HEK293 (cell line): Measurements from ENCODE around the gene ARHGEF28.

Source experiments
- ATF2 ChIP-seq: fragments of 450-650 bp; formaldehyde crosslinking; IDR thresholded peaks from 2 replicates; pipeline ENCODE4 v1.5.1; 2016; ENCODE audit warnings: missing biosample characterization, missing genetic modification characterization, low read depth
- CTCF ChIP-seq: fragments of 450-650 bp; formaldehyde crosslinking; IDR thresholded peaks from 2 replicates; pipeline ENCODE4 v1.5.1; 2016; ENCODE audit warnings: missing biosample characterization, missing genetic modification characterization
- KLF16 ChIP-seq: fragments of 450-650 bp; formaldehyde crosslinking; IDR thresholded peaks from 2 replicates; pipeline ENCODE4 v1.5.1; 2017; ENCODE audit warnings: missing biosample characterization, missing genetic modification characterization
- MYNN ChIP-seq: fragments of 450-650 bp; formaldehyde crosslinking; IDR thresholded peaks from 2 replicates; pipeline ENCODE4 v1.5.1; 2016; ENCODE audit warnings: missing biosample characterization, missing genetic modification characterization, borderline replicate concordance
- REST ChIP-seq: fragments of 450-650 bp; formaldehyde crosslinking; IDR thresholded peaks from 2 replicates; pipeline ENCODE4 v1.5.1; 2016; ENCODE audit warnings: missing biosample characterization, missing genetic modification characterization
- YY1 ChIP-seq: fragments of 450-650 bp; formaldehyde crosslinking; IDR thresholded peaks from 2 replicates; pipeline ENCODE4 v1.5.1; 2018; ENCODE audit warnings: missing biosample characterization, missing genetic modification characterization
- ZNF140 ChIP-seq: fragments of 450-650 bp; formaldehyde crosslinking; IDR thresholded peaks from 2 replicates; pipeline ENCODE4 v1.5.1; 2016; ENCODE audit warnings: missing biosample characterization, missing genetic modification characterization
- ZNF571 ChIP-seq: fragments of 450-650 bp; formaldehyde crosslinking; IDR thresholded peaks from 2 replicates; pipeline ENCODE4 v1.5.0; 2017; ENCODE audit warnings: missing biosample characterization, missing genetic modification characterization
- ZNF785 ChIP-seq: fragments of 450-650 bp; formaldehyde crosslinking; IDR thresholded peaks from 2 replicates; pipeline ENCODE4 v1.5.1; 2016; ENCODE audit warnings: missing biosample characterization, missing genetic modification characterization
- ZSCAN30 ChIP-seq: fragments of 450-650 bp; IDR thresholded peaks from 2 replicates; pipeline ENCODE4 v1.5.1; 2018; ENCODE audit warnings: missing biosample characterization, mild to moderate bottlenecking, missing genetic modification characterization, moderate library complexity
- TF ChIP-seq, protein P1 (sequence below): fragments of 450-650 bp; formaldehyde crosslinking; IDR thresholded peaks from 2 replicates; pipeline ENCODE4 v1.5.0; 2017; ENCODE audit warnings: missing biosample characterization, missing genetic modification characterization, borderline replicate concordance

GRCh38 chr5:73686912-73687311 lies 60.9 kb downstream of the ARHGEF28 start:
- TF ChIP-seq ZNF571 (tag by site-specific recombination) (no peak), CTCF (tag by site-specific recombination) (no peak), YY1 (no peak), ZNF785 (tag by site-specific recombination) (no peak), MYNN (tag by site-specific recombination) (no peak), REST (no peak), KLF16 (tag by site-specific recombination) (no peak), ZSCAN30 (tag by site-specific recombination) (no peak), ATF2 (tag by site-specific recombination) (no peak), ZNF140 (tag by site-specific recombination) (no peak)
- TF ChIP-seq, protein P1, sequence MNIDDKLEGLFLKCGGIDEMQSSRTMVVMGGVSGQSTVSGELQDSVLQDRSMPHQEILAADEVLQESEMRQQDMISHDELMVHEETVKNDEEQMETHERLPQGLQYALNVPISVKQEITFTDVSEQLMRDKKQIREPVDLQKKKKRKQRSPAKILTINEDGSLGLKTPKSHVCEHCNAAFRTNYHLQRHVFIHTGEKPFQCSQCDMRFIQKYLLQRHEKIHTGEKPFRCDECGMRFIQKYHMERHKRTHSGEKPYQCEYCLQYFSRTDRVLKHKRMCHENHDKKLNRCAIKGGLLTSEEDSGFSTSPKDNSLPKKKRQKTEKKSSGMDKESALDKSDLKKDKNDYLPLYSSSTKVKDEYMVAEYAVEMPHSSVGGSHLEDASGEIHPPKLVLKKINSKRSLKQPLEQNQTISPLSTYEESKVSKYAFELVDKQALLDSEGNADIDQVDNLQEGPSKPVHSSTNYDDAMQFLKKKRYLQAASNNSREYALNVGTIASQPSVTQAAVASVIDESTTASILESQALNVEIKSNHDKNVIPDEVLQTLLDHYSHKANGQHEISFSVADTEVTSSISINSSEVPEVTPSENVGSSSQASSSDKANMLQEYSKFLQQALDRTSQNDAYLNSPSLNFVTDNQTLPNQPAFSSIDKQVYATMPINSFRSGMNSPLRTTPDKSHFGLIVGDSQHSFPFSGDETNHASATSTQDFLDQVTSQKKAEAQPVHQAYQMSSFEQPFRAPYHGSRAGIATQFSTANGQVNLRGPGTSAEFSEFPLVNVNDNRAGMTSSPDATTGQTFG = no peak
